ENCODE results near the gene LIN37.
"Not testable (repeated sequence)": the region's sequence is repeated elsewhere in the genome, so short reads cannot be mapped to it uniquely, and the experiment has no call there.

The LIN37 gene

DNA sequence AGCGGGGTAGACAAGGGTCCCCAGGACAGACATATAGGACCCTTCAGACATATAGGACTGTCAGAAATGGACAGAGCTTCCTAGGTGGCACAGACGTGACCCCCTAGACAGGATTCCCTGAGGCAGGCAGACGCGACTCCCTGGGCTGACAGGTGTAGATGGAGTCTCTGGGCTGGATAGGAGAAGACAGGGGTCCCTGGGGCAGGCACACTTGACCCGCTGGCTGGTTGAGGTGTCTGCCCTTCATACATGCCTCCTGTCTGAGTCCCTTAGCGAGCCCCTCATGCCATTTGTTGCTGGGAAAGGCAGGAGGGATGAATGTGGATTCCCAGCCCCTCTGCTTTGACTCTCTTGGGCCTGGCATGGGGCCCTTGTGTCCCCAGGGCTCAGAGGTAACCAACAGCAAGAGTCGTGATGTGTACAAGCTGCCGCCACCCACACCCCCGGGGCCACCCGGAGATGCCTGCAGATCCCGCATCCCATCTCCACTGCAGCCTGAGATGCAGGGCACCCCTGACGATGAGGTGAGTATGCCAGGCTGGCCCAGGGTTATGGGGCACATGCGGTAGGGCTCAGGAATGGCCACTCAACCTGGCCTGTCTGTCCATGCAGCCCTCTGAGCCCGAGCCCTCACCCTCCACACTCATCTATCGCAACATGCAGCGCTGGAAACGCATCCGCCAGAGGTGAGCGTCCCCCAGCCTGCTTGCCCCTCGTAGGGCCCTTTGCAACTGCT lies 5.4 kb downstream of the LIN37 start:
- no peak for DNase-seq (ENCODE audit: low read depth)

DNA sequence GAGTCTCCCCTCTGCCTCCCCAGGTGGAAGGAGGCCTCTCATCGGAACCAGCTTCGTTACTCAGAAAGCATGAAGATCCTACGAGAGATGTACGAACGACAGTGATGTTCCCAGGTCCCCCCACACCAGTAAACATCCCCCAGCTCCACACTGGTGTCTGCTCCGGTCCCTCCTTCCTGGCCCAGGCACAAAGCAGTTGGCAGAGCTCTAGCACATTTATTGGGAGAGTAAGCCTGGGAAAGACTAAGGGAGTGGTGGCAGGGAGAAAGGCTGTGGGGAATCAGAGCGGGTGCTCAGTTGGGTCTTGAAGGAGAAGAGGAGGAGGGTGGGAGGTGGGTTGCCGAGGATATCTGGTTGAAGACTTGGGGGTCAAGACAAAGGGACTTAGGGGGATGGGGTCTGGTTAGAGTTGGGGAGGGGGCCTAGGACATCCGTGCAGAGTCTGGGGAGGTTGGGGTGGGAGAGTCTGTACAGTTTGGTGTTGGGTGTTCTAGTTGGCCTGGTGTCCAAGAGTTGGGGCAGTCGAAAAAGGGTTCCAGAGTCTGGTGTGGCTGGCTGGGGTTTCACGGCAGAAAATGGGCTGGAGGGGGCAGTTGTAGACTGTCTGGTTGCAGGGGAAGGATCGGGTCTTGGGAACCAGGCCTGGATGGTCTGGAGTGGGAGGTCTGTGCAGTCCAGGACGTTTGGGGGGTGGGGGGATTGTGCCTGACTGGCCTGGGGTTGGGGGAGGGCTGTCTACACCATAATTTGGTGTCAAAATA lies 6.2 kb downstream of the LIN37 start:
- DNase-seq (ENCODE audit: low read depth): no peak

GRCh38 chr19:35755131-35755549 lies 6.8 kb downstream of the LIN37 start:
- DNase-seq (ENCODE audit: low read depth): no peak

- peak; percentile 53 for DNase-seq (ENCODE audit: low read depth)
Observed at GRCh38 chr19:35755550-35756376, 7.4 kb downstream of the LIN37 start.

- no peak for DNase-seq (ENCODE audit: low read depth)
Observed at GRCh38 chr19:35756377-35757230, 8.2 kb downstream of the LIN37 start, which contains the start of gene HSPB6. HSPB6 (minus strand) TSS chr19:35757029; CDS start chr19:35757008, 21 bp downstream.

DNA sequence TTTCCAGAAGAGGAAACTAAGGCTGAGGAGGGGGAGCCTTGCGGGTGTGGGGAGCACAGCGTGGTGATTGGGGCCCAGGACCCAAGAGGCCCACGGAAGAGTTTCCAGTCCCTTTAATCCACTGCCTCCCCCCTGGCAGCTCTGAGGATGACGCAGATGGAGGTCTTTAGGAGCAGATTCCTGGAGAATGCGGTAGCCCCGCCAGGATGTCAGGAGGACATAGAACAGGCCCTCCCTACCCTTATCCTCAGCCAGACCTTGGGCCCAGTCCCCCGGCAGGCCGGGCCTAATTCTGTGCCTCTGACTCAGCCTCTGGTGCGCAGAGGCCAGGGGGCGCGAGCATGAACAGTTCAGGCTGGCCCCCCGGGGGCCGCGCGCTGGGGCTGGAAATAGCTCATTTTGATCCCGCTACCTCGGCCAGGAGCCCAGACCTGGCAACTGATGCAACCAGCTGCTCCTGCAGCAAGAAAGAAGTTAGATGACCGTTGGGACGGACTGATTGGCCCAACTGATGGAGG lies 8.9 kb downstream of the LIN37 start:
- no peak for DNase-seq (ENCODE audit: low read depth)

DNA sequence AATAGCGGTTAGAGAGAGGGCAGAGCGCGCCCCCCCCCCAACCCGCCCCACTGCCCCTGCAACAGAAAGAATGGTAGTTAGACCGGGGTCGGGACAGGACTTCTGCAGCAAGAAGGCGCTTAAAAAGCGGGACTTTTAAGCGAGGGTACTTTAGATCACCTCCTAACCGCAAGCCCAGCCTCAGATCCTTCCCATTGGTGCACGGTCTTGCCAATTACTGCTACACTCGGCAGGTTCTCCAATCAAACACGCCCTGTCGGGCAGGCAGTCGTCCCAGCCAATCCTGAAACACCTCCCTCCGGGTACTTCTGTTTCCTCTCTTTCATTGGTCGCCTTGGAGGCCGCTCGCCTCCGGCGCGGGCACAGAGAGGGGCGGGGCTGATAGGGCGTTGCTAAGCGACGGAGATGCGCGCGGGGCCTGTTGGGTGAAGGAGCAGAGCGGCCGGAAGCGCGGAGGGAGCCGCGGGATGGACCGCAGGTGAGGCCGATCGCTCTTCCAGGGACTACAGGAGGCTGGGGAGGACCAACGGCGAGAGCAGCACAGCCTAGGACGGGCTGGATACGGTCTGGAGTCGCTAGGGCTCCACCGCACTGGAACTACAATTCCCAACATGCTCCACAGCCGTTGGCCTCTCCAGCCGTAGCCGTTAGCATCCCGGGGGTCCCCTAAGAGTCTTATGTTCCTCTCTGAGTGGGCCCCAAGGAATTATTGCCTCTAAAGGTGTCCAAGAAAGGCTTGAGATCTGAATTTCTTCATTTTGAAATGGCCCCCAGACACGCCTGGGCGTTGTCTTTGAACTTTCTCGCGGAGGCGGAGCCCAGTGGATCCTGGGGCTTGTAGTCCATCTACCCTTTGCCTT lies 9.6 kb downstream of the LIN37 start, which contains the start of gene PROSER3:
PROSER3 (plus strand) TSS at position 428 of the 860 bp plus-strand sequence; CDS start at position 468, 40 bp downstream.
- peak; percentile 98 for DNase-seq (ENCODE audit: low read depth)

GRCh38 chr19:35759697-35760096 lies 11.3 kb downstream of the LIN37 start:
- DNase-seq (ENCODE audit: low read depth): no peak

GRCh38 chr19:35760711-35761349 lies 12.5 kb downstream of the LIN37 start:
- DNase-seq (ENCODE audit: low read depth): no peak

DNA sequence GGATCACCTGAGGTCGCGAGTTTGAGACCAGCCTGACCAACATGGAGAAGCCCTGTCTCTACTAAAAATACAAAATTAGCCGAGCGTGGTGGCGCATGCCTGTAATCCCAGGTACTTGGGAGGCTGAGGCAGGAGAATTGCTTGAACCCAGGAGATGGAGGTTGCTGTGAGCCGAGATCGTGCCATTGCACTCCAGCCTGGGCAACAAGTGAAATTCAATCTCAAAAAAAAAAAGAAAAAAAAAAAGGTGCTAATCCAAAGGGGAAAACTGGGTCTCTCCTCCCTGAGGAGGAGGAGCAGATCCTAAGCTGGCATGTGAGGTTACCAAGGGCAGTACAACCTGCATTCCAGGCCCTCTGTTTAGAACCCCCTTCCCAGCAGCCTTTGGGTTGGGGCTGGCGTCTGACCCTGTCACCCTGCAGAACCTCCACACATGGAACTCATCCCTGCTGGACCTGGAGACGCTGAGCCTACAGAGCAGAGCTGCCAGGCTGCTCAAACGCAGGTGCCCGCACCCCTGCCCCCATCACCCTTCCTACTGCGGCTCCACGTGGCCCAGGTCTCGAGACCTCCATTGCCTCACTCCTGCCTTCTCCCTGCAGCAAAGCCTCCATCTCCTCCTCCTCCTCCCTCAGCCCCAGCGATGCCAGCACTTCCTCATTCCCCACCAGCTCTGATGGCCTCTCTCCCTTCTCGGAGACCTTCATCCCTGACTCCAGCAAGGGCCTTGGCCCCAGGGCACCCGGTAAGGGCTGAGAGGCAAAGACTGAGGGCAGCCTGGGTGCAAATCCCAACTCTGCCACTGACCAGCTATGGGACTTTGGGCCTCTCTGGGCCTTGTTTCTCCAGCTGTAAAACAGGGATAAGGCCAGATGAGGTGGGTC lies 16.3 kb downstream of the LIN37 start:
- DNase-seq (ENCODE audit: low read depth): no peak

DNA sequence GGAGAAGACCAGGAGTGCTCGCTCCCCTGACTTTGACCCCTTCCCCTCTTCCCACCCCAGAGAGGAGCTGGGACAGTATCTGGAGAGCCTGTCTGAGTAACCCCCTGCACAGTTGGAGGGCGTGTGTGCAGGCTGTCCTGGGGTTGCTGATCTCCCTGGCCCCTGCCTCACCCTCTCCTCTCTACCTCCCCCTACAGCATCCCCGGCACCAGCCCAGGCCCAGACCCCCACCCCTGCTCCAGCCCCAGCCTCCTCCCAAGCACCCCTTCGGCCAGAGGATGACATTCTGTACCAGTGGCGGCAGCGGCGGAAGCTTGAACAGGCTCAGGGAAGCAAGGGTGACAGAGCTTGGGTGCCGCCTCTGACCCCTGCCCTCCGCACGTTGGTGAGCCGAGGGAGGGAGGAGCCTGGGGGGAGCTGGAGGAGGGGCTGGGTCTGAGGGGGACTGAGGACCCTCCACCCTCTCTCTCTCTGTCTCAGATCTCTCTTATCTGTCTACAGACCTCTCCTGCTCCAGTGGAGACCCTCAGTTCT lies 18.3 kb downstream of the LIN37 start:
- DNase-seq (ENCODE audit: low read depth): no peak

DNA sequence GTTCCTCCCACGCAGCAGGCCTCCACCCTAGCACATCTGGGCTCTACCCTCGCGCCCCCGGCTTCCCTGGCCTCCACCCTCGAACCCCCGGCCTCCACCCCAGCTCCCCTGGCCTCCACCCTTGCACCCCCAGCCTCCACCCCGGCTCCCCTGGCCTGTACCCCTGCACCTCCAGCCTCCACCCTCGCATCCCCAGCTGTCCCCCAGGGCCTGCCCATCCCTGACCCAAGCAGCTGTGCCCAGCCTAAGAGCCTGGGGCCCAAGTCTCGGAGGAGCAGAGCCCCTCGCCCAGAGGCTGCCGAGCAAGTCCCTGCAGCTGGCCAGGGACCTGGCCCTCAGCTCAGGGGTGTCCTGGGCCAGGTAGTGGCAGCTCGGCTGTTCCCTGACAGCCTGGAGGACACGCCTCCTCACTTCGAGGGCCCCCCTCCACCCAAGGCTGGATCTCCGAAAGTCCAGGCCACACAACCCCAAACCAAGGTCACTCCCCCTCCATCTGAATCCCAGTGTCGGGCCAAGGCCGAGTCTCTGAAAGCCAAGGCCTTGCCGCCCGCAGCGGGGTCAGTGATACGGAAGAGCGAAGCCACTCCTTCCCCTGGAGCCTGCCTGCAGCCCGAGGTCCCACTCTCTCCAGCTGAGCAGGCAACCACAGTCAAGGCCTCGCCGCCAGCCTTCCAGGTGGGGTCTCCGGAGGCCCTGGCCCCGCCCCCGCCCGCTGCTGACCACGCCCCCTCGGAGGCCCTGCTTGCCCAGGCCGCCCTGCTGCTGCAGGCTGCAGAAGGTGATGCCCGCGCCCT lies 19.1 kb downstream of the LIN37 start:
- no peak for DNase-seq (ENCODE audit: low read depth)

DNA sequence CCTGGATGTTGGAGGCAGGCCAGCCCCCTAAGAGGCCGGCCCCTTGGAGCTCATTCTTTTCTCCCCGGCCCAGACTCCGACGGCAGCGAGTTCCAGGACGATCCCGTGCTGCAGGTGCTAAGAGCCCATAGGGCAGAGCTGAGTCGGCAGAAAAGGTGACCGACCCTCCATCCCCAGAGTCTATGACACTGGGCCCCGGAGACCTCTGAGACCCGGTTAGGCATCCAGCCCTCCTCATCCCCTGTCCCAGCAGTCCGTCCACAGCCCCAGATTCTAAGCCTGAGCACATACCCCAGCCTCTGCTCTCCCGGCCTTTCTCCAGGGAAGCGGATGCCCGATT lies 19.7 kb downstream of the LIN37 start:
- DNase-seq (ENCODE audit: low read depth): no peak

GRCh38 chr19:35772362-35772761 lies 24.0 kb downstream of the LIN37 start:
- not testable (repeated sequence) for DNase-seq (ENCODE audit: low read depth)

DNA sequence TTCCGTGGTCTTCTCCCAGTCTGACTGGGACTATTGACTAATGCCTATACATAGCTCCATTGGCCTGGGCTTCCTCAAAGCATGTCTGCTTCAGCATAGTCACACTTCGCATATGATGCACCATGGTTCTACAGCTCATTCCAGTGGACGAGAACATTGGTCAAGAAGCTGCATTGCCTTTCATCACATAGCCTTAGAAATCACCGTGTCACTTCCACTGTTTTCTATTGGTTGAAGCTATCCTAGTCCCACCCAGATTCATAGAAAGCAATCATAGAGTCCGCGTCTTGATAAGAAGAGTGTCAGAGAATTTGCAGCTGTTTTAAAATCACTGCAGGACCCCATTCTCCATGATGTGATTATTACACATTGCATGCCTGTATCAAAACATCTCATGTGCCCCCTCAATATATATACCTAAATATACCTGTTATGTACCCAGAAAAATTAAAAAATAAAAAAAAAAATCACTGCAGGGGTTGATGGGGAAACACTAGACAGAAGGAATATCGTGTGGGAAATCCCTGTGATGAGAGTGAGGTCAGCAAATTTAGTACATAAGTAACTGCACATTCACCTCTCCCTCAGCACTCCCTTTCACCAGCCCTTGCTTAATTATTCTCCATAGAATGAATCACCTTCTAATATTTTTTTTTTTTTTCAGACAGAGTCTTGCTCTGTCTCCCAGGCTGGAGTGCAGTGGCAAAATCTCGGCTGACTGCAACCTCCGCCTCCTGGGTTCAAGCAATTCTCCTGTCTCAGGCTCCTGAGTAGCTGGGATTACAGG lies 24.8 kb downstream of the LIN37 start:
- no peak for DNase-seq (ENCODE audit: low read depth)

GRCh38 chr19:35774274-35775045 lies 26.1 kb downstream of the LIN37 start:
- DNase-seq (ENCODE audit: low read depth): no peak

Measured in activated T-helper 1 cell treated with Interleukin-2 at 50 U/mL for 16 hours (primary cell).